ENCODE measurements around the gene WDFY3. TPM values are rescaled to one million over a fixed set of nuclear protein-coding genes. Genes with fewer than 3 reads are reported as not detected.
A peak's percentile ranks its signal among the peaks of the same experiment; 100 is the strongest.

WDFY3 gene
- total and polyA plus RNA-seq, 9 of the 15 experiments (the other 6 are each of a cell fraction or from before 2014, with no cell fraction given) = 0.58 to 13.5 (median 9.4) TPM

DNA sequence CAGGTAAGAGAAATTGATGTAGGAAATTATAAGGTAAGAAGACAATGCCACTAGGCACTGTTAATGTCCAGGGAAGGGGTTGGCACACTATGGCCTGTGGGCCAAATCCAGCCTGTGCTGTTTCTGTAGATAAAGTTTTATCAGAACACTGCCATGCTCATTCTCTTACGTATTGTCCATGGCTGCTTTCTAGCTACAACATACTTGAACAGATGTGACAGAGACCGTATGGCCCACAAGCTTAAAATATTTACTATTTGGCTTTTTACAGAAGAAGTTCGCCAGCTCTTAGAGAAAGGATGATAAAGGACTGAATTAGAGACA, 215.6 kb downstream of the WDFY3 start:
- Histone ChIP-seq H2AFZ (ENCODE audit: low read depth, low read length) (no peak overlapping the region), H3K9ac (ENCODE audit: insufficient read depth in 1 of 2, low read depth in 2 of 2, low read length in 2 of 2) (no peak overlapping the region), H3K36me3 (ENCODE audit: control insufficient read depth, insufficient read depth, low read length) (no peaks in the 10 kb centered on the region), H3K79me2 (ENCODE audit: control insufficient read depth, insufficient read depth, low read length) (no peaks in the 10 kb centered on the region), H3K9me1 (ENCODE audit: control insufficient read depth, insufficient read depth, low read length) (no peaks in the 10 kb centered on the region), H4K20me1 (replicated peaks; ENCODE audit: control insufficient read depth, insufficient read depth, low read length) (no peaks in the 10 kb centered on the region), H3K27ac (ENCODE audit: extremely low read depth, low read depth, low read length) (no peak overlapping the region), H3K4me1 (replicated peaks in 1 of 2; ENCODE audit: control insufficient read depth in 2 of 2, insufficient read depth in 2 of 2, low read length in 2 of 2) (no peaks in the 10 kb centered on the region), H3K4me3 (no peak overlapping the region), H3K9me3 (replicated peaks; ENCODE audit: control insufficient read depth, insufficient read depth, low read depth, low read length) (no peaks in the 10 kb centered on the region), H3K4me2 (ENCODE audit: insufficient read depth, low read length) (no peak overlapping the region), H3K27me3 (ENCODE audit: control insufficient read depth in 2 of 2, insufficient read depth in 2 of 2, low read length in 2 of 2) (no peaks in the 10 kb centered on the region)
- ATAC-seq (no peak), DNase-seq (ENCODE audit: extremely low read depth in 1 of 4, low spot score in 3 of 4) (no peak), FAIRE-seq (no peak)
- intact Hi-C loops (cut with micrococcal nuclease) = loop anchor here (1.0 to 5.0 kb wide), 2 partner anchors 169 to 220 kb away; partner anchors contain the start of gene CDS1
- 23% methylated on average over 3 of the region's 3 CpGs for WGBS (ENCODE audit: insufficient coverage, low coverage, missing lambda C conversion rate)
- POLR2A ChIA-PET = interaction anchor here (1.1 kb wide), 1 partner anchor 9 kb away, joined by 4 read pairs; no protein-coding TSS in a partner anchor
- no TSS peak for BruUV-seq (replicated peaks)
- TF ChIP-seq LARP7 (IDR thresholded peaks at IDR 0.05) = no peak
- peak; percentile 56 for TF ChIP-seq ZBTB40 (IDR thresholded peaks at IDR 0.05)
- TF ChIP-seq ZBTB40 (CRISPR knock-in tag; IDR thresholded peaks at IDR 0.05) = no peak
- in situ Hi-C loops (cut with MboI) = loop anchor here (10.0 kb wide), 1 partner anchor 224 kb away; no protein-coding TSS in a partner anchor
- CTCF ChIA-PET (ENCODE audit: low intra/inter-chr PET ratio) = interaction anchor here (1.3 to 2.6 kb wide), 2 partner anchors 221 to 224 kb away, joined by 3 to 34 read pairs; no protein-coding TSS in a partner anchor
